ENCODE data around the gene TCEA3.

DNA sequence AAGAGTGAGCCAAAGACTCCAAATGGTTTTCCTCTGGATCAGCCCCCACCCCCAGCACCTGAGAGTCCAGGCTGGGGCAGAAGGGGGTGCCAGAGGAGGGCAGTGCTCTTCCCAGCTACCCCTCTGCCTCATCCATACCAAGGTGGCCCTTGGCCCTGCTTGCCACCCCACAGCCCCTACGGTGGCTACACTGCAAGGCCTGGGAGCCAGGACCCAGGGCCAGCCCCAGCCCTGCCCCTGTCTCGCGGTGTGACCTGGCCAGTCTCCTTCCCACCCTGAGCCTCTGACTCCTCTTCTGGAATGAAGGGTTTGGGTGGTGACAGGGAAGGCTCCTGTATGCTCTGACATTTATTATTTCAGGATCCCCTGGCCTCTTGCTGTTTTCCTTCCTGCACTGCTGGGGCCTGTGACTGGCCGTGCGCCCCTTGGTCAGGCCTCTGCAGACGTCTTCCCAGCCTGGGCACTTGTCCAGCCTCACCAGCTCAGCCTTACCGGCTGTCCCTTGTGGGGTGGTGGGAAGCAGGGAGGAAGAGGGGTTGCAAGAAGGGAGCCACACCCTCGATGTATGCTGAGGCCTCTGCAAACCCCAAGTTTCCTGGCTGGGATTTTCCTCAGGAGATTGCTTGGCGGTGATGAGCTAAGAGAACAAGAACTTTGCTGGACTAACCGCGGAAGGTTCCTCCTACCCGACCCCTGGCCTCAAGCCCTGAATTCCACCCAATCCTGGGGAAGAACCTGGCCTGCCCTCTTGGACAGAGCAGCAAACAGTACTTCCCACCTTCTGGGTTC lies 45.9 kb upstream of the TCEA3 start:
- TF ChIP-seq, protein P1, sequence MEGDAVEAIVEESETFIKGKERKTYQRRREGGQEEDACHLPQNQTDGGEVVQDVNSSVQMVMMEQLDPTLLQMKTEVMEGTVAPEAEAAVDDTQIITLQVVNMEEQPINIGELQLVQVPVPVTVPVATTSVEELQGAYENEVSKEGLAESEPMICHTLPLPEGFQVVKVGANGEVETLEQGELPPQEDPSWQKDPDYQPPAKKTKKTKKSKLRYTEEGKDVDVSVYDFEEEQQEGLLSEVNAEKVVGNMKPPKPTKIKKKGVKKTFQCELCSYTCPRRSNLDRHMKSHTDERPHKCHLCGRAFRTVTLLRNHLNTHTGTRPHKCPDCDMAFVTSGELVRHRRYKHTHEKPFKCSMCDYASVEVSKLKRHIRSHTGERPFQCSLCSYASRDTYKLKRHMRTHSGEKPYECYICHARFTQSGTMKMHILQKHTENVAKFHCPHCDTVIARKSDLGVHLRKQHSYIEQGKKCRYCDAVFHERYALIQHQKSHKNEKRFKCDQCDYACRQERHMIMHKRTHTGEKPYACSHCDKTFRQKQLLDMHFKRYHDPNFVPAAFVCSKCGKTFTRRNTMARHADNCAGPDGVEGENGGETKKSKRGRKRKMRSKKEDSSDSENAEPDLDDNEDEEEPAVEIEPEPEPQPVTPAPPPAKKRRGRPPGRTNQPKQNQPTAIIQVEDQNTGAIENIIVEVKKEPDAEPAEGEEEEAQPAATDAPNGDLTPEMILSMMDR (IDR thresholded peaks at IDR 0.05) = no peak
- TF ChIP-seq POLR2A (IDR thresholded peaks at IDR 0.05) = no peak
